Body of pancreas (tissue), 4 donors: ENCODE data around the gene PHKA2. TPM values are rescaled to one million over a fixed set of nuclear protein-coding genes. Genes with fewer than 3 reads are reported as not detected.

ENCODE experiments used
- ATAC-seq: fragments of 150-250 bp; one replicate; pipeline ENCODE4 v1.9.1; 2016
- DNase-seq, 4 donors: peaks; one replicate each; pipeline ENCODE4 v3.0.0-alpha.2; 2019
- H3K27ac ChIP-seq, 4 donors: fragments of 200-600 bp; sonication (generic); 1 replicate in 3 of 4; 2 replicates in 1 of 4; pipeline versions ENCODE4 v1.5.1 to v1.6.1; 2016 to 2019; ENCODE audit warnings: mild to moderate bottlenecking in 1 of 4, mixed read lengths in 1 of 4, moderate library complexity in 1 of 4
- H3K27me3 ChIP-seq, 2 donors: fragments of 200-600 bp; sonication (generic); one replicate each; pipeline ENCODE4 v1.6.0; 2016; ENCODE audit warnings: mild to moderate bottlenecking in 1 of 2
- H3K36me3 ChIP-seq, 2 donors: fragments of 200-600 bp; sonication (generic); replicated peaks in 1 of 2; 2 replicates each; pipeline ENCODE4 v1.5.1; 2016; ENCODE audit warnings: low read depth in 2 of 2; ENCODE audit not compliant: insufficient read depth in 1 of 2
- H3K4me1 ChIP-seq: fragments of 200-600 bp; sonication (generic); one replicate; pipeline ENCODE4 v1.6.0; 2016
- H3K4me3 ChIP-seq, 2 donors: fragments of 200-600 bp; sonication (generic); 1 replicate in 1 of 2; 2 replicates in 1 of 2; pipeline ENCODE4 v1.5.1; 2016 to 2019
- H3K9me3 ChIP-seq, 3 donors: fragments of 200-600 bp; sonication (generic); 1 replicate in 2 of 3; 2 replicates in 1 of 3; pipeline ENCODE4 v1.5.1; 2016
- CTCF ChIP-seq, 7 experiments: fragments of 450-650 bp in 4 of 7; fragments of 200-600 bp in 3 of 7; sonication (generic) in 3 of 7; IDR thresholded peaks; one replicate each; pipeline ENCODE4 v1.5.1; 2016 to 2019; ENCODE audit warnings: antibody characterized with exemption in 7 of 7
- POLR2A ChIP-seq, 3 donors: fragments of 450-650 bp; IDR thresholded peaks; one replicate each; pipeline ENCODE4 v1.6.1; 2016; ENCODE audit warnings: antibody characterized with exemption in 3 of 3, mild to moderate bottlenecking in 2 of 3
- WGBS, 2 donors: methylation state at CpG; one replicate each; pipeline ENCODE4 v1.1.5; 2017; 5-methylcytosine and 5-hydroxymethylcytosine counted together
- intact Hi-C: fragments of 100-400 bp; cut with DNase I; formaldehyde crosslinking; loops from one replicate; pipeline ENCODE4 v1.15.1; 2023
- total RNA-seq, 2 donors: library from RNA; depleted of rRNA; stranded (reverse); fragments of >200 nt; gene quantifications; one replicate each; pipeline ENCODE4 v1.1.0, GENCODE V29; 2016

PHKA2 gene
- total RNA-seq, 2 donors from 2014 or later = 21.0 to 37.6 TPM

GRCh38 chrX:18873189-18873791 is 110.6 kb downstream of the PHKA2 start:
- no peak for ATAC-seq
- no peak for DNase-seq
- H3K36me3 ChIP-seq = no peaks in the 10 kb centered on the region
- H3K4me1 ChIP-seq = no peaks in the 10 kb centered on the region
- intact Hi-C loops = no loop called here
- no peak overlapping the region for H3K4me3 ChIP-seq
- TF ChIP-seq CTCF (IDR thresholded peaks at IDR 0.05) (no peak), POLR2A (IDR thresholded peaks at IDR 0.05) (no peak)
- H3K27ac ChIP-seq = no peak overlapping the region
- H3K9me3 ChIP-seq = no peaks in the 10 kb centered on the region
- 77 to 82% methylated on average over 10 to 17 of the region's 27 CpGs for WGBS, 2 donors
- no peaks in the 10 kb centered on the region for H3K27me3 ChIP-seq

GRCh38 chrX:18872621-18873020 is 111.3 kb downstream of the PHKA2 start:
- DNase-seq (no peak), ATAC-seq (no peak)
- intact Hi-C loops = no loop called here
- Histone ChIP-seq H3K4me1 (no peaks in the 10 kb centered on the region), H3K9me3 (no peaks in the 10 kb centered on the region), H3K27ac (no peak overlapping the region), H3K4me3 (no peak overlapping the region), H3K36me3 (no peaks in the 10 kb centered on the region), H3K27me3 (no peaks in the 10 kb centered on the region)
- WGBS, 2 donors = 84 to 90% methylated on average over 2 to 7 of the region's 8 CpGs
- TF ChIP-seq POLR2A (IDR thresholded peaks at IDR 0.05) (no peak), CTCF (IDR thresholded peaks at IDR 0.05) (no peak)

- intact Hi-C loops = no loop called here
- Histone ChIP-seq H3K9me3 (no peaks in the 10 kb centered on the region), H3K27me3 (no peaks in the 10 kb centered on the region), H3K4me1 (no peaks in the 10 kb centered on the region), H3K4me3 (no peak overlapping the region), H3K36me3 (no peaks in the 10 kb centered on the region), H3K27ac (no peak overlapping the region)
- no peak for ATAC-seq
- 71 to 84% methylated on average over 2 to 11 of the region's 12 CpGs for WGBS, 2 donors
- no peak for TF ChIP-seq POLR2A (IDR thresholded peaks at IDR 0.05)
- DNase-seq = no peak
These were observed 111.9 kb downstream of the PHKA2 start for GRCh38 chrX:18871970-18872369.

GRCh38 chrX:18871161-18871890 is 112.6 kb downstream of the PHKA2 start:
- Histone ChIP-seq H3K4me1 (no peaks in the 10 kb centered on the region), H3K36me3 (no peaks in the 10 kb centered on the region), H3K9me3 (no peaks in the 10 kb centered on the region), H3K27me3 (no peaks in the 10 kb centered on the region), H3K4me3 (no peak overlapping the region), H3K27ac (no peak overlapping the region)
- ATAC-seq = no peak
- intact Hi-C loops = no loop called here
- DNase-seq = no peak
- 34 to 59% methylated on average over 3 to 8 of the region's 10 CpGs for WGBS, 2 donors
- no peak for TF ChIP-seq CTCF (IDR thresholded peaks at IDR 0.05)
- TF ChIP-seq POLR2A (IDR thresholded peaks at IDR 0.05) = no peak

GRCh38 chrX:18864390-18864920 is 119.5 kb downstream of the PHKA2 start:
- 87 to 90% methylated on average over 11 to 13 of the region's 15 CpGs for WGBS, 2 donors
- intact Hi-C loops = no loop called here
- H3K36me3 ChIP-seq = no peaks in the 10 kb centered on the region
- no peaks in the 10 kb centered on the region for H3K9me3 ChIP-seq
- H3K27ac ChIP-seq = no peak overlapping the region
- H3K27me3 ChIP-seq = no peaks in the 10 kb centered on the region
- DNase-seq = no peak
- no peak for ATAC-seq
- no peaks in the 10 kb centered on the region for H3K4me1 ChIP-seq
- no peak overlapping the region for H3K4me3 ChIP-seq
- TF ChIP-seq CTCF (IDR thresholded peaks at IDR 0.05) (no peak), POLR2A (IDR thresholded peaks at IDR 0.05) (no peak)
